NCI-H460 (cell line): ENCODE results near the gene SYT8. TPM values are rescaled to one million over a fixed set of nuclear protein-coding genes. Genes with fewer than 3 reads are reported as not detected.
"Not testable (repeated sequence)": the region's sequence is repeated elsewhere in the genome, so short reads cannot be mapped to it uniquely, and the experiment has no call there.

ENCODE experiments used
- DNase-seq: peaks from one replicate; pipeline ENCODE4 v3.0.0-alpha.2; 2016; ENCODE audit warnings: low read depth; ENCODE audit errors: extremely low read depth
- polyA plus RNA-seq: library from polyadenylated mRNA; depleted of rRNA; stranded (reverse); fragments of >200 nt; gene quantifications from 2 replicates; pipeline ENCODE4 v1.2.3, GENCODE V29; 2014; cell fraction: nucleus; rRNA removed
- total RNA-seq: library from RNA; depleted of rRNA; stranded (reverse); fragments of >200 nt; shearing (Covaris generic); gene quantifications from 2 replicates; pipeline ENCODE4 v1.2.3, GENCODE V29; 2014; rRNA removed

The SYT8 gene, protein sequence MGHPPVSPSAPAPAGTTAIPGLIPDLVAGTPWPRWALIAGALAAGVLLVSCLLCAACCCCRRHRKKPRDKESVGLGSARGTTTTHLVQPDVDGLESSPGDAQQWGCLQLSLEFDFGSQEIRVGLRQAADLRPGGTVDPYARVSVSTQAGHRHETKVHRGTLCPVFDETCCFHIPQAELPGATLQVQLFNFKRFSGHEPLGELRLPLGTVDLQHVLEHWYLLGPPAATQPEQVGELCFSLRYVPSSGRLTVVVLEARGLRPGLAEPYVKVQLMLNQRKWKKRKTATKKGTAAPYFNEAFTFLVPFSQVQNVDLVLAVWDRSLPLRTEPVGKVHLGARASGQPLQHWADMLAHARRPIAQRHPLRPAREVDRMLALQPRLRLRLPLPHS
- total RNA-seq: not detected in 2 replicates
- not detected in 2 replicates for polyA plus RNA-seq

DNA sequence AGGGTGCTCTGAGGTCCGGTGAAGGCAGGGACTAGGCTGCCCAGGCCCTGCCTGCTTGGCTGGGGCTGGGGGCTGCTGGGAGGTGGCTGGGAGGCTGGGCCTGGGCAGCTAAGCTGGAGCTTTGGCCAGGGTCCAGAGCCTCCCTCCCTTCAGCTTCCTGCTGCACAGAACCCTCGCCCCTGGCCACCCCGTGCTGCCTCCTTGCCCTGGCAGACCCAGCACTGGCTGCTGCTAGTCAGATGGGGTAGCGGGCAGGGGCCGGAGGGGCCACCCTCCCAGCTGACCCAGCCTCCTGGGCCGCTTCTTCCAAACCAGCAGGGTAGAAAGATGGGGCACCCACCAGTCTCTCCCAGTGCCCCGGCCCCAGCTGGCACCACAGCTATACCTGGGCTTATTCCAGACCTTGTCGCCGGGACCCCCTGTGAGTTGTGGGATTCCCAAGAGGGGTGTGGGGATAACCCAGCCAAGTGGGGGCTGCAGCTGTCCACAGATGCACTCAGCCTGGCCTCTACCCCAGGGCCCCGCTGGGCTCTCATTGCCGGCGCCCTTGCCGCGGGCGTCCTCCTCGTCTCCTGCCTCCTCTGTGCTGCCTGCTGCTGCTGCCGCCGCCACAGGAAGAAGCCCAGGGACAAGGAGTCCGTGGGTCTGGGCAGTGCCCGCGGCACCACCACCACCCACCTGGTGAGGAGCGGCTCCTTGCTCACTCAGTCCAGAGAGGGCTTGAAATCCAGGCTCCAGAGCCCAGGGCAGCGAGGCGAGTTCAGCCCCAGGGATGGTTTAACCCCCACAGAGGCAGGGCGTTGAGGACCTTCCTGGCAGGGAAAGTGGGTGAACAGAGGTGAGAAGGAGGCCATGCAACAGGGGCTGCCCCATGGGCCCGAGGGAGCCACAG is at the start of gene SYT8:
SYT8 (plus strand) TSS at position 212 of the 892 bp plus-strand sequence; CDS start at position 328, 116 bp downstream.
- no peak for DNase-seq

DNA sequence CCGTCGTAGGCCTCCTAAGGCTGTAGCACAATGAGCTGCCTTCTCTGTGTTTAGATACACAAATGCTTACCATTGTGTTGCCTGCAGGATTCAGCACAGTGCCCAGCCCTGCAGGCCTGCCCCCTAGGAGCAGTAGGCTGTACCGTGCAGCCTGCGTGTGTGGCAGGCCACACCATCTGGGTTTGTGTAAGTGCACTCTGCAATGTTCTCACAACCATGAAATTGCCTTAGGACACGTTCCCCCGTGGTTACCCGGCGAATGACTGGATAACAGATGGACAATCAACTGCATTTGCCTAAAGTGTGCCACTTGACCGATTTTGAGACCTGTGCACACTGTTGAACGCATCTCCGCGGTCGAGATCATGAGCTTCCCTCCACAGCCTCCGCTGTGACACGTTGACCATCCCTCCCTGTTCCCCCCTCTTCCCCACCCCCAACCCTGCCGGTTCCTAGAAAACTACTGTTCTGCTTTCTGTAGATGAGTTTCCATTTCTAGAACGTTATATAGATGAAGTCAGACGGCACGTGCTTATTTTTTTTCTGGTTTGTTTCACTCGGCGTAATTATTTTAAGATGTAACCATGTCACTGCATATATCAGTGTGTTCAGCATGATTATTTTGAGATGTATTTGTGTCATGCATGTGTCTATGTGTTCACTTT is 48.9 kb upstream of the SYT8 start:
- no peak for DNase-seq

DNA sequence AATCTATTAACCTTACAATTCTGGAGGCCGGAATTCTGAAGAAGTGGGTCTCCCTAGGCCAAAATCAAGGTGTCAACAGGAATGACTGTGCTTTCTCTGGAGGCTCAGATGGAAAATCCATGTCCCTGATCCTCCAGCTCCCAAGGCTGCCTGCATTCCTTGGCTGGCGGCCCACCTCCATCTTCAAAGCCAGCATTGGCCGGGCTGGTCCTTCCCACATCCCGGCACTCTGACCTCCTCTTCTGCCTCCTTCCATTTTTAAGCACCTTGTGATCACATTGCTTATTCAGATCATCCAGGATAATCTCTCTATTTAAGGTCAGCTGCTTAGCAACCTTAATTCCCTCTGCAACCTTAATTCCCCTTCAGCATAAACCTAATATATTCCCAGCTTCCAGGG is 48.3 kb upstream of the SYT8 start:
- DNase-seq: no peak

DNA sequence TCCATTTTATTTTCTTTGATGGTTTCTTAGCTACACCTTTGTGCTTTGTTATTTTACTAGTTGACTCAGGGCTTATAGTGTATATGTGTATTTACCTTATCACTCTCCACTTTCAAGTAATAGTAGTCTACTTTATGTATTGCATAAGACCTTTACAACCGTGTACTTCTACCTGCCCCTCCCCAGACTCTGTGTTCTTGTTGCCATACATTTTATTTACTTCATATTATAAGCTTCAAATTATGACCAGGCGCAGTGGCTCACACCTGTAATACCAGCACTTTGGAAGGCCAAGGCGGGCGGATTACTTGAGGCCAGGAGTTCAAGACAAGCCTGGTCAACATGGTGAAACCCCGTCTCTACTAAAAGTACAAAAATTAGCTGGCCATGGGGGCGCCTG is 42.9 kb upstream of the SYT8 start:
- DNase-seq: no peak

DNA sequence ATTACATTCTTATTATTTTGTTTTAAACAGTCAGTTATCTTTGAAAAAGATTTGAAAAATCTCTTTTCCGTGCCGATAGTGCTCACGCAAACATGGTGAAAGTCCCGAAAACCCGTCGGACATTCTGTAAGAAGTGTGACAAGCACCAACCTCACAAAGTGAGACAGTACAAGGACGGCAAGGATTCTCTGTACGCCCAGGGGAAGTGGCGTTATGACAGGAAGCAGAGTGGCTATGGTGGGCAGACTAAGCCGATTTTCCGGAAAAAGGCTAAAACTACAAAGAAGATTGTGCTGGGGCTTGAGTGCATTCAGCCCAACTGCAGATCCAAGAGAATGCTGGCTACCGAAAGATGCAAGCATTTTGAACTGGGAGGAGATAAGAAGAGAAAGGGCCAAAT is 42.3 kb upstream of the SYT8 start:
- no peak for DNase-seq

DNA sequence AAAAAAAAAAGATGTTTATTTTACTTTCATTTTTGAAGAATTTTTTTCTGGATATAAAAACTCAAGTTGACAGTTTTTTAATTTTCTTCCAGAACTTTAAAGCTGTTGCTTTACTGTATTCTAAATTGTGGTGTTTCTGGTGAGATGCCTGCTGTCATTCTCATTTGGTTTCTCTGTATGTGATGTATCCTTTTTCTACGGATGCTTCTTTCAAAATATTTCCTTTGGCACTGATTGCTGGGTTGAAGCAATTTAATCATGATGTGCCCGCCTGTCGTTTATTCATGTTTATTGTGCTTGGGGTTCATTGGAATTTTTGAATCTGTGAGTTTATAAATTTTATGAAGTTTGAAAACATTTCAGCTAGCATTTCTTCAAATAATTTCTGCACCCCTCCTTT is 41.7 kb upstream of the SYT8 start:
- no peak for DNase-seq

DNA sequence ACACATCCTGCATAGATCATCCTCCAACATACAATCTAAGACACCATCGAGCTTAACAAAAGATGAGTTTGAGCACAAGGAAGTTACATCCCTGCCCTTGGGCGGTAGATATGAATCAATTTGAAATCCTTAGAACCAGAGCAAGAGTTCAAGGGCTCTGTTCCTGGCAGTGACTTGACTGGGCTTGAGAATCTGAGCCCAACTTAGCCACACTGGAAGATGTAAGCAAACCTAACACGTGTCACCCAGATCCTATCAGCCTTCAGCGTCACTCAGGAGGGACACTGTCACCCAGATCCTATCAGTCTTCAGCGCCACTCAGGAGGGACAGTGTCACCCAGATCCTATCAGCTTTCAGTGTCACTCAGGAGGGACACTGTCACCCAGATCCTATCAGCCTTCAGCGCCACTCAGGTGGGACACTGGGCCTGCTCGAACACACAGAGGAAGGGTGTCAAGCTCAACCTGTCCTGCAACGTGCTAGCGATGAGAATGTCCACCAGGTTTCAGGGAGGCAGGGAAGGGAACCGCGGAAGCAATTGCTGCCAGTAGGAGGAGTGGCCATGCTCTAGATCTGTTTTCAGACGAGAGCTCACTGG is 38.3 kb upstream of the SYT8 start:
- no peak for DNase-seq

DNA sequence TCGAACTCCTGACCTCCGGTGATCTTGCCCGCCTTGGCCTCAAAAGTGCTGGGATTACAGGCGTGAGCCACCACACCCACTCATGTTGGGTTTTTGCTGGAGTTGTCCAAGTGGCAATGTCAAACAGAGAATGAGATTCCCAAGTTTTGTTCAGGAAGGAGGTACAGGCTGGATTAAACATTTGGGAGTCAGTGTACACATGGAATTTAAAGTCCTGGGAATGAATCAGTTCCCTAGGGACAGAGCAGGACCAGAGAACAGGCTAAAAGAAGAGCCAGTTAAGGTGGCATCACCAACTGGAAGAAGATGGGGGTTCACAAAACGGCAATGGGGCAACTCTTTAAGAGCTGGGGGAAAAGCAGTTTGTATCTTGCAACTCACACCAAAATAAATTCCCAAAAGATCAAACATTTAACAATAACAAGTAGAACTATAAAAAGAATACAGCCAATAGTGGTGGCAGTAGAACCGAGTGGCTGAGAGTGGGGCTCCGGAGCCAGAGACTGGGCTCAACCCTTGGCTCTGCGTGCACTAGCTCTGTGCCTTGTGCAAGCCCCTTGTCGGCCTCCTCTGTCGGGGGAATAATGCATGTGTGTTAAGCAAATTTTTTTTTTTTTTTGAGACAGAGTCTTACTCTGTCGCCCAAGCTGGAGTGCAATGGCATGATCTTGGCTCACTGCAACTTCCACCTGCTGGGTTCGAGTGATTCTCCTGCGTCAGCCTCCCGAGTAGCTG is 37.2 kb upstream of the SYT8 start:
- DNase-seq: no peak

DNA sequence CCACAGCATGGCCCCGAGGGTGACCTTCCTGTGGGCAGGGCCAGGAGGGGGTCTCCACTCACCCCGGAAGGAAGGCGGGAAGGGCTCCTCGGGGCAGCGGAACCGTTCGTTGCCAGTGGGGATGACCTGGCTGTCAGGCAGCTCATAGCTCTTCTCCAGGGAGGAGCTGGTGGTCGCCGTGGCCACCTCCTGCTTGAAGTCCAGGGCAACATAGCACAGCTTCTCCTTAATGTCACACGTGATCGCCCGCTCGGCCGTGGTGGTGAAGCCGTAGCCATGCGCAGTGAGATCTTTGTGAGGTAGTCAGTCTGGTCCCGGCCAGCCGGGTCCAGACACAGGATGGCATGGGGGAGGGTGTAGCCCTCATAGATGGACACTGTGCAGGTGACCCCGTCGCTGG is 31.5 kb upstream of the SYT8 start:
- no peak for DNase-seq

DNA sequence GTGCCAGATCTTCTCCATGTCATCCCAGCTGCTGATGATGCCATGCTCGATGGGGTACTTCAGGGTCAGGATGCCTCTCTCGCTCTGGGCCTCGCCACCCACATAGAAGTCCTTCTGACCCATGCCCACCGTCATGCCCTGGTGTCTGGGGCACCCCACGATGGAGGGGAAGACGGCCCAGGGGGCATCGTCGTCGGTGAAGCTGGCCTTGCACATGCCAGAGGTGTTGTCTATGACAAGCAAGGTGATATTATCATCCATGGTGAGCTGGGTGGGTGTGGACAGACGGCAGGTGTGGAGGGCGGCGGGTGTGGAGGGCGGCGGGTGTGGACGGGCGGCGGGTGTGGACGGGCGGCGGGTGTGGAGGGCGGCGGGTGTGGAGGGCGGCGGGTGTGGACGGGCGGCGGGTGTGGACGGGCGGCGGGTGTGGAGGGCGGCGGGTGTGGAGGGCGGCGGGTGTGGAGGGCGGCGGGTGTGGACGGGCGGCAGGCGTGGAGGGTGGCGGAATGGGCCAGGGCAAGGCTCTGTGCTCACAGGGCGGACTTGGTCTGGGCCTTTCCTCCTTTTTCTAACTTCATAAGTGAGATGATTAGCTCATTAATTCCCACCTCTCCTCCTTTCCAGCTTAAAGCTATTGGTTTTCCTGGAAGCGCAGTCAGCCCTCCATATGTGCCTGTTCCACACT is 30.8 kb upstream of the SYT8 start:
- not testable (repeated sequence) for DNase-seq

DNA sequence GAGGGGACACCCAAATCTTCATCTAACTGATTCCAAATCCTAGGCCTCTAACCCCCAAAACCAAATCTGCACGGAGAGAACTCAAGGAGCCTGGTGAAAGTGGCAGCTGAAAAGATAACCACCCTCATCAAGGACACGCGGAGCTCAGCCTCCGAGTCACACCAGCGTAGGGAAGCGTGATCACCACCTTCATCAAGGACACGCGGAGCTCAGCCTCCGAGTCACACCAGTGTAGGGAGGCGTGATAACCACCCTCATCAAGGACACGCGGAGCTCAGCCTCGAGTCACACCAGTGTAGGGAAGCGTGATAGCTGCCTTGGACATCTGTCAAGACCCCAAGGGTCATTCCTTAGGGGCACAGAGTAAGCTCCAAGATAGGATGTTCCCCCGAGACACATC is 29.3 kb upstream of the SYT8 start:
- DNase-seq: no peak

DNA sequence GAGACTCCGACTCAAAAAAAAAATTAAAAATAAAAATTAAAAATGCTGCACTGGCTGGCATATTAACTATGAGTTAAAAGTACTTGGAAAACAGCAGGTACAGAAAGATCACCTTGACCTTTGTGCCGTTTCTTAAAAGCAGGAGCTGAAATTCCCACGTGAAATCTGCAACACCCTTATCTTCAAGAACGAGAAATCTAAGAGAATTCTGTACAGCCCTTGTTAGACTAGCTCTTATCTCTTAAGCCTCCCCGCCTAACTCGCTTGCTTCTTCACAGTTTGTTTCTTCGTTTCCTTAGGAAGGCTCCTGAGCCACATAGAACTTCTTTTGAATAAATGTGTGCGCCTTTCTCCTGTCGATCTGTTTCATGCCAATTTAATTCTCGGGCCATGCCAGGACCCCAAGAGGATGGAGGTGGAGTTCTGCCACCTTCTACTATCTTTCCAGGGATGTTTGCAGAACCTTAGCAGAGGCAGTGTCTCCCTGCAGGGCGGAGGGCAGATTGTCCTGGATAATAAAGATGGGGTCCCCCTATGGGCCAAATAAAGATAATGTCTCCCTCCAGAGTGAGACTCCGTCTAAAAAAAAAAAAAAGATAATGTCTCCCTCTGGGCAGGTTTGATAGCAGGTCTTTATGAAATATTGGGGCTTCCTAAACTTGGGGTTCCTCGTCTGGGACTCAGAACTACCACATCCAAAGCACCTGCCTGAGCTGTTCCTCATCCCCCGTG is 27.4 kb upstream of the SYT8 start:
- no peak for DNase-seq

DNA sequence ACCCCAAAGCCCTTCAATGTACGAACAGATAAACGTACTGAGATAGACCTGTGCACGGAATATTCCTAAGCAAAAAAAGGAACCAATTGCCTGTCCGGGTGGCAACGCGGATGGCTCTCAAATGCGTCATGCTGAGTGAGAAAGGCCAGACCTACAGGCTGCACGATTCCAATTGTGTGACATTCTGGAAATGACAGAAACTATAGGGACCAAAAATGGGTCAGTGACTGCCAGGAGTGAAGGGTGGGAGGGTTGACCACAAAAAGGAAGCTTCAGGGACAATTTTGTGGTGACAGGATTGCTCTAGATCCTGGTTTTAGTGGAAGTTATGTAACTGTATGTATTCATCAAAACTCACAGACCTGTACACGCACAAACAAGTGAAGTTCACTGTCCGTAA is 24.0 kb upstream of the SYT8 start:
- DNase-seq: no peak

DNA sequence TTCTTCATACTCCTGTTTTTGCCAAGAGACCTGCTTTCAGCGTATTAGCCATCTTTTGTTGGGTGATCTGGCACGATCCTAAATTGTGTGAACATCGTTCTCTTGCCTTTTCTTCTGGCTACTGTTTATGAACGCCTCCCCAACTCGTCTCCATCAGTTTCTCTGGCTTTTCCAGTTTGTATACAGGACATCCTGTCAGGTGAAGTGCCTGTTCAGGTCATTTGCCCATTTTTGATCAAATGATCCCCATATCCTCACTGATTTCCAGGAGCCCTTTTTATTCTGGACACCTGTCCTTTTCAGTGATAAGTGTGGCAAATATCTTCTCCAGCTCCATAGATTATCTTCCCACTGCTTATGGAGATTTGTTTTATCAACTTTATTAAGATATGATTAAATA is 22.5 kb upstream of the SYT8 start:
- no peak for DNase-seq

DNA sequence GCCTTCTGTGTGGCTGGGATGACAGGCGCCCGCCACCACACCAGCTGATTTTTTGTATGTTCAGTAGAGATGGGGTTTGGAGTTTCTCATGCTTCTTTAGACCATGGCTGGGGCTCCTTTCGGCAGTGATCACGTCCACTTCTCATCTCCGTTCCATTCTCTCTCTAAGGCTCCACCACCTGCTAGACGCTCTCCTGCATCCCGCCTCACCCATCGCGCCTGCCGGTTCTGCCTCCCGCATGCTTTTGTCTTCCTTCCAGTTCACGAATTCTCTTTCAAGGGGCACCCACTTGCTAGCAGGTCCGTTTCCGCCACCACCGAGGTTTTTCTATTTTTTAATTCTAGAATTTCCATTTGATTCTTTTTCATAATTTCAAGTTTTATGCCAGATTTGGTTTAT is 22.0 kb upstream of the SYT8 start:
- DNase-seq: no peak

DNA sequence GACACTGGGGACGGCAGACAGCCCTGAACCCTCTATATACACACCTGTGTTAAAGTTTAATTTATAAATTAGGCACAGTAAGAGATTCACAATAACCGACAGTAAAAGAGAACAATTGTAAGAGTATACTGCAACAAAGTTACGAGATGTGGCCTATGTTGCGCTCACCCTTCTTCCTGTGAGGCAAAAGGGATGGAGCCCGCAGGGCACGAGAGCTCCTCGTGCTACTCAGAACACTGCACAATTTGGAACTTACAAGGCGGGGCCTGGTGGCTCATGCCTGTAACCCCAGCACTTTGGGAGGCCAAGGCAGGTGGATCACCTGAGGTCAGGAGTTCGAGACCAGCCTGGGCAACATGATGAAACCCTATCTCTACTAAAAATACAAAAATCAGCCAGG is 21.4 kb upstream of the SYT8 start:
- DNase-seq: not testable (repeated sequence)

DNA sequence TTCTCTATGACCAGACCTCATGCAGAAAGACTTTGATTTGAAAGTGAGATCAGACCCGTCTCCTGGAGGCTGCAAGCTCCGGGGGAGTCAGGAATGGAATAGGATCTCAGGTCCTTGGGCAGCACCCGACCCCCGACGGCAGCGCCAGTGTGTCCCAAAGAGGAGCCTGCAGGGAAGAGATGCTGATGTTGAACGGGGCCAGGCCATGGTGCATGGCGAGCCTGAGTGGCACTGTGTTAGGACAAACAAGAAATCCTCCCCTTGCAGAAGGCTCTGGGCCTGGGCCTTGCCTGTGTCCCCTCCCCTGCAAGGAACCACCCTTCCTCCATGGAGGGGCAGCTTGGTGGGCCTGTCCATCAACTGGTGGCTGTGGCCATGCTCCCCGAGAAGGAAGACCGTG is 20.1 kb upstream of the SYT8 start:
- DNase-seq: no peak

DNA sequence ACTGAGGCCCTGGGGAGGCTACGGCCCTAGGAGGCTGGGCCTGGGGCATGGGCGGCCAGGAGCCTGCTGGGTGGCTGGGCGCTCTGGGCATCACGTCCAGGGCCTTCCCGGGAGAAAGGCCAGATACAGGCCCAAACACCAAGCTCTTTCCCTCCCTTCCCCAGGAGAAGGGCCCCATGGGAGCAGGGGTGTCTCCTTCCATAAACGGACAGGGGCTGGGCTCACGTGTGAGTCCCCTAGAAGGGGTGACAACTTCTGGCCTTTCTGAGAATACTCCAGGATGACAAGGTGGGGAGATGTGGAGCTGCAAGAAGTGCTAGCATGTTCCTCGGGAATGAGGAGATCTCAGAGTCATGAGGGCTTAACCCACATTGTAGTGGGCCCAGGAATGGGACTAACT is 19.5 kb upstream of the SYT8 start:
- DNase-seq: no peak

DNA sequence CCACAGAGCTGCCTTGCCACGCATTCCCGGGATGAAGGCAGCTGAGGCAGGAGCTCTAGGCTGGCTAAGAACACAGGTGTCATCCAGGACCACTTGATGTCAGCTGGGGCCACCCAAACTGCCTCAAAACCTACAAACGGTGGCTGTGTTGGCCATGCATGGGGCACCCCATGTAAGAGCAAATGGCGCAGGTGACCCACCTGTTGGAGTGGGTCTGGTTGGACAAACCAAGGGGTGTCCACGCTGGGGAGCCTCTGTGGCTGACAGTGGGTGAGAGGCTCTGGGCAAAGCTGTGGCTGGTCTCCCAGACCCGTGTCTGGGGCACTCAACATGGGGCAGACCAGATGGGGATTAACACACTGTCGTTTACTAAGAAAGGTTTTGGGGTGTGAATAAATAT is 19.0 kb upstream of the SYT8 start:
- no peak for DNase-seq
